MG63 (cell line): ENCODE data around the gene ZNF48. TPM values are rescaled to one million over a fixed set of nuclear protein-coding genes. Genes with fewer than 3 reads are reported as not detected.
A peak's percentile ranks its signal among the peaks of the same experiment; 100 is the strongest.

ENCODE experiments used
- DNase-seq: peaks from one replicate; pipeline ENCODE4 v3.0.0-alpha.2; 2020
- H3K27me3 ChIP-seq: fragments of 250-450 bp; sonication (Bioruptor Pico); 2 replicates; pipeline ENCODE4 v1.5.1; 2020; ENCODE audit warnings: mild to moderate bottlenecking, moderate library complexity
- H3K36me3 ChIP-seq: fragments of 250-450 bp; sonication (Bioruptor Pico); 2 replicates; pipeline ENCODE4 v1.5.1; 2020; ENCODE audit warnings: mild to moderate bottlenecking, moderate library complexity
- H3K4me3 ChIP-seq: fragments of 250-450 bp; sonication (Bioruptor Pico); 2 replicates; pipeline ENCODE4 v1.5.1; 2020; ENCODE audit warnings: mild to moderate bottlenecking, moderate library complexity
- H3K9me3 ChIP-seq: fragments of 250-450 bp; sonication (Bioruptor Pico); 2 replicates; pipeline ENCODE4 v1.5.1; 2020; ENCODE audit warnings: mild to moderate bottlenecking, moderate library complexity
- total RNA-seq: library from RNA; depleted of rRNA; stranded (reverse); fragments of >200 nt; shearing (Covaris generic); gene quantifications from 2 replicates; pipeline ENCODE4 v1.2.3, GENCODE V29; 2014; ENCODE audit warnings: low replicate concordance

The ZNF48 gene
- total RNA-seq, 1 experiment from 2014 or later, result 19.8 TPM

GRCh38 chr16:30409125-30410060, 14.2 kb downstream of the ZNF48 start:
- DNase-seq, result peak; percentile 87
- peaks cover 41% of the 10 kb centered on the region for H3K36me3 ChIP-seq
- no peak overlapping the region for H3K4me3 ChIP-seq
- no peaks in the 10 kb centered on the region for H3K27me3 ChIP-seq
- no peaks in the 10 kb centered on the region for H3K9me3 ChIP-seq

- peaks cover 49% of the 10 kb centered on the region for H3K36me3 ChIP-seq
- no peaks in the 10 kb centered on the region for H3K9me3 ChIP-seq
- H3K4me3 ChIP-seq, result no peak overlapping the region
- no peak for DNase-seq
- H3K27me3 ChIP-seq, result no peaks in the 10 kb centered on the region
Observed at GRCh38 chr16:30413112-30413806, 18.0 kb downstream of the ZNF48 start.

- Histone ChIP-seq H3K27me3 (no peaks in the 10 kb centered on the region), H3K9me3 (no peaks in the 10 kb centered on the region), H3K36me3 (peaks cover 54% of the 10 kb centered on the region), H3K4me3 (no peak overlapping the region)
- no peak for DNase-seq
Observed at GRCh38 chr16:30414159-30414558, 18.9 kb downstream of the ZNF48 start.

- Histone ChIP-seq H3K4me3 (no peak overlapping the region), H3K9me3 (no peaks in the 10 kb centered on the region), H3K27me3 (no peaks in the 10 kb centered on the region), H3K36me3 (peaks cover 59% of the 10 kb centered on the region)
- DNase-seq, result no peak
Observed at GRCh38 chr16:30416047-30416603, 20.9 kb downstream of the ZNF48 start.

- Histone ChIP-seq H3K27me3 (no peaks in the 10 kb centered on the region), H3K4me3 (no peak overlapping the region), H3K36me3 (peaks cover 55% of the 10 kb centered on the region), H3K9me3 (no peaks in the 10 kb centered on the region)
- DNase-seq, result no peak
Observed at GRCh38 chr16:30416624-30417528, 21.7 kb downstream of the ZNF48 start.

GRCh38 chr16:30417529-30418349, 22.5 kb downstream of the ZNF48 start:
- peaks cover 57% of the 10 kb centered on the region for H3K36me3 ChIP-seq
- no peaks in the 10 kb centered on the region for H3K9me3 ChIP-seq
- no peak for DNase-seq
- H3K4me3 ChIP-seq, result no peak overlapping the region
- H3K27me3 ChIP-seq, result no peaks in the 10 kb centered on the region

GRCh38 chr16:30418350-30419181, 23.3 kb downstream of the ZNF48 start:
- Histone ChIP-seq H3K4me3 (no peak overlapping the region), H3K9me3 (no peaks in the 10 kb centered on the region), H3K36me3 (peaks cover 56% of the 10 kb centered on the region), H3K27me3 (no peaks in the 10 kb centered on the region)
- DNase-seq, result no peak

- Histone ChIP-seq H3K36me3 (peaks cover 68% of the 10 kb centered on the region), H3K27me3 (no peaks in the 10 kb centered on the region), H3K4me3 (no peak overlapping the region), H3K9me3 (no peaks in the 10 kb centered on the region)
- no peak for DNase-seq
Observed at GRCh38 chr16:30421010-30421409, 25.8 kb downstream of the ZNF48 start.

- DNase-seq, result no peak
- no peaks in the 10 kb centered on the region for H3K9me3 ChIP-seq
- H3K27me3 ChIP-seq, result no peaks in the 10 kb centered on the region
- peaks cover 56% of the 10 kb centered on the region for H3K36me3 ChIP-seq
- no peak overlapping the region for H3K4me3 ChIP-seq
Observed at GRCh38 chr16:30428055-30428454, 32.8 kb downstream of the ZNF48 start.

GRCh38 chr16:30429418-30429677, 34.1 kb downstream of the ZNF48 start:
- Histone ChIP-seq H3K27me3 (no peaks in the 10 kb centered on the region), H3K9me3 (no peaks in the 10 kb centered on the region), H3K4me3 (peak overlapping the region; percentile 87), H3K36me3 (peaks cover 44% of the 10 kb centered on the region)
- DNase-seq, result no peak

- no peaks in the 10 kb centered on the region for H3K9me3 ChIP-seq
- DNase-seq, result peak; percentile 99
- H3K27me3 ChIP-seq, result no peaks in the 10 kb centered on the region
- peak within 1 kb of the TSS; percentile 87 for H3K4me3 ChIP-seq
- peaks cover 39% of the 10 kb centered on the region for H3K36me3 ChIP-seq
Observed at GRCh38 chr16:30429678-30430427, 34.6 kb downstream of the ZNF48 start, which contains the start of gene DCTPP1. Gene DCTPP1, minus strand, starts transcription at chr16:30430030. Its CDS starts 50 bp downstream, at chr16:30429980.

GRCh38 chr16:30430428-30430970, 35.3 kb downstream of the ZNF48 start:
- Histone ChIP-seq H3K4me3 (peak overlapping the region; percentile 87), H3K36me3 (peaks cover 32% of the 10 kb centered on the region), H3K9me3 (no peaks in the 10 kb centered on the region), H3K27me3 (no peaks in the 10 kb centered on the region)
- DNase-seq, result peak; percentile 34

- Histone ChIP-seq H3K9me3 (no peaks in the 10 kb centered on the region), H3K36me3 (no peaks in the 10 kb centered on the region), H3K4me3 (no peak overlapping the region), H3K27me3 (no peaks in the 10 kb centered on the region)
- no peak for DNase-seq
Observed at GRCh38 chr16:30434852-30435251, 39.6 kb downstream of the ZNF48 start.

- no peaks in the 10 kb centered on the region for H3K9me3 ChIP-seq
- H3K27me3 ChIP-seq, result no peaks in the 10 kb centered on the region
- no peaks in the 10 kb centered on the region; the same call in 1 of the 2 replicates for H3K36me3 ChIP-seq
- H3K4me3 ChIP-seq, result no peak overlapping the region
- DNase-seq, result no peak
Observed at GRCh38 chr16:30437511-30438046, 42.4 kb downstream of the ZNF48 start.
